ENCODE results near the gene ELOVL5.

Gene ELOVL5

DNA sequence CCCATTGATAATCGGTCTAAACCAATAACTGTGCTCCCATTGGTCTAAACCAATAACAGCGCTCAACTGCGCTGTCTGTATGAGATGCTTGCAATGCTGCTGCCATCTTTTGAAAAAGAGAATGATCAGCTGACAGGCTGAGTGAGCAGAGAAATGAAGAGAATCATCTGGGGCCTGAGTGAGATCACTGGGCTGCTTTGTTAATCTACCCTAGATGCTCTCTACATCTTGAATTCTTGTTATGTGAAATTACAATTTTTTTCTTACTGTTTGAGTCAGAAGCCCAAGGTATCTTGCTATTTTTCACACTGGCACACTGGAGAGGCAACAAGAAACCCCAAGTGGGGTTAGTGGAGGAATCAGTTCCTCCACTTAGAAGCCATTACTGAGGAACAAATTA, 108.6 kb downstream of the ELOVL5 start:
- TF ChIP-seq, protein P1, sequence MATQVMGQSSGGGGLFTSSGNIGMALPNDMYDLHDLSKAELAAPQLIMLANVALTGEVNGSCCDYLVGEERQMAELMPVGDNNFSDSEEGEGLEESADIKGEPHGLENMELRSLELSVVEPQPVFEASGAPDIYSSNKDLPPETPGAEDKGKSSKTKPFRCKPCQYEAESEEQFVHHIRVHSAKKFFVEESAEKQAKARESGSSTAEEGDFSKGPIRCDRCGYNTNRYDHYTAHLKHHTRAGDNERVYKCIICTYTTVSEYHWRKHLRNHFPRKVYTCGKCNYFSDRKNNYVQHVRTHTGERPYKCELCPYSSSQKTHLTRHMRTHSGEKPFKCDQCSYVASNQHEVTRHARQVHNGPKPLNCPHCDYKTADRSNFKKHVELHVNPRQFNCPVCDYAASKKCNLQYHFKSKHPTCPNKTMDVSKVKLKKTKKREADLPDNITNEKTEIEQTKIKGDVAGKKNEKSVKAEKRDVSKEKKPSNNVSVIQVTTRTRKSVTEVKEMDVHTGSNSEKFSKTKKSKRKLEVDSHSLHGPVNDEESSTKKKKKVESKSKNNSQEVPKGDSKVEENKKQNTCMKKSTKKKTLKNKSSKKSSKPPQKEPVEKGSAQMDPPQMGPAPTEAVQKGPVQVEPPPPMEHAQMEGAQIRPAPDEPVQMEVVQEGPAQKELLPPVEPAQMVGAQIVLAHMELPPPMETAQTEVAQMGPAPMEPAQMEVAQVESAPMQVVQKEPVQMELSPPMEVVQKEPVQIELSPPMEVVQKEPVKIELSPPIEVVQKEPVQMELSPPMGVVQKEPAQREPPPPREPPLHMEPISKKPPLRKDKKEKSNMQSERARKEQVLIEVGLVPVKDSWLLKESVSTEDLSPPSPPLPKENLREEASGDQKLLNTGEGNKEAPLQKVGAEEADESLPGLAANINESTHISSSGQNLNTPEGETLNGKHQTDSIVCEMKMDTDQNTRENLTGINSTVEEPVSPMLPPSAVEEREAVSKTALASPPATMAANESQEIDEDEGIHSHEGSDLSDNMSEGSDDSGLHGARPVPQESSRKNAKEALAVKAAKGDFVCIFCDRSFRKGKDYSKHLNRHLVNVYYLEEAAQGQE (IDR thresholded peaks at IDR 0.05; ENCODE audit: insufficient read depth in 1 of 2, low read depth in 2 of 2, low read length in 2 of 2): no peak
- TF ChIP-seq TAF1 (IDR thresholded peaks at IDR 0.05; ENCODE audit: borderline replicate concordance, insufficient read depth, low read length) (no peak), FOXP2 (optimal IDR thresholded peaks at IDR 0.05; ENCODE audit: borderline replicate concordance, extremely low read depth, extremely low read length, insufficient read depth) (no peak), POLR2AphosphoS5 (IDR thresholded peaks at IDR 0.05; ENCODE audit: low read depth, low read length) (no peak), SIN3A (IDR thresholded peaks at IDR 0.05; ENCODE audit: borderline replicate concordance, insufficient read depth, low read length) (no peak)

DNA sequence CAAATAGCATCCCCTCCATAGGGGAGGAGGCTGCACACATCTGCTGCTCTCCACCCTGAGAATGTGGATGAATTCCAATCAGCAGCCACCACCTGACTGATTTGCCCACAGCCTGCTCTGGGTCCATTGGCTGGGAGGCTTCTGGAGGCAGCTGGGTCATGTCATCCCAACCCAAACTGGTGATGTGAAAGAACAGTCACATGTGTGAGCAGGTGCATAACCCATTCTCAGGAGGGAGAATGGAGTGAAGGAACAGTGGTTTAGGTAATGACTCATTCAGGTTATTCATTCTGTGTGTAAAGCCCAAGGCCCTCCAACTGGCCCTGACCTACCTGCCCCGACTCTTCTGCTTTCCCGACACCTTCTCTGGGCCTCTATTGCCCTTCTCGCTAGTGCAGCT, 109.2 kb downstream of the ELOVL5 start:
- TF ChIP-seq, protein P1 (IDR thresholded peaks at IDR 0.05; ENCODE audit: insufficient read depth in 1 of 2, low read depth in 2 of 2, low read length in 2 of 2): no peak
- TF ChIP-seq SIN3A (IDR thresholded peaks at IDR 0.05; ENCODE audit: borderline replicate concordance, insufficient read depth, low read length): no peak
- no peak for TF ChIP-seq FOXP2 (optimal IDR thresholded peaks at IDR 0.05; ENCODE audit: borderline replicate concordance, extremely low read depth, extremely low read length, insufficient read depth)
- TF ChIP-seq TAF1 (IDR thresholded peaks at IDR 0.05; ENCODE audit: borderline replicate concordance, insufficient read depth, low read length): no peak
- TF ChIP-seq POLR2AphosphoS5 (IDR thresholded peaks at IDR 0.05; ENCODE audit: low read depth, low read length): no peak

DNA sequence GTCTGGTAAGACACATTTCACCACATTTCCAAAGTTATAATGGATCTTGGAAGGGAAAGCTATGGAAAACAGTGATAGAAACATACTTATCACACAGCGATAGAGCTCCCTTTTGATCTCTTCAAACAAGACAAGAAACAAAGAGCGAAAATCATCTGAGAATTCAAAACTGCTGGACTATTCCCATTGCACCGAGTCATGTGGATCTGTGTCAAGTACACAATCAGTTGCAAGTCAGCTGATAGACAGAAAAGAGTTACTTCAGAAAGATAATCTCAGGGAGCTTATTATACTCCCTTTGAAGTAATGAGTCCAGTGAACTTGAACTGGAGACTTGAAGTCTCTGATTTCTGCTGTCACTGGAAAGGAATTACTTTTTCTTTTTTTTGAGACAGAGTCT, 110.4 kb downstream of the ELOVL5 start:
- no peak for TF ChIP-seq SIN3A (IDR thresholded peaks at IDR 0.05; ENCODE audit: borderline replicate concordance, insufficient read depth, low read length)
- TF ChIP-seq, protein P1 (IDR thresholded peaks at IDR 0.05; ENCODE audit: insufficient read depth in 1 of 2, low read depth in 2 of 2, low read length in 2 of 2): no peak
- no peak for TF ChIP-seq TAF1 (IDR thresholded peaks at IDR 0.05; ENCODE audit: borderline replicate concordance, insufficient read depth, low read length)
- no peak for TF ChIP-seq FOXP2 (optimal IDR thresholded peaks at IDR 0.05; ENCODE audit: borderline replicate concordance, extremely low read depth, extremely low read length, insufficient read depth)
- TF ChIP-seq POLR2AphosphoS5 (IDR thresholded peaks at IDR 0.05; ENCODE audit: low read depth, low read length): no peak

DNA sequence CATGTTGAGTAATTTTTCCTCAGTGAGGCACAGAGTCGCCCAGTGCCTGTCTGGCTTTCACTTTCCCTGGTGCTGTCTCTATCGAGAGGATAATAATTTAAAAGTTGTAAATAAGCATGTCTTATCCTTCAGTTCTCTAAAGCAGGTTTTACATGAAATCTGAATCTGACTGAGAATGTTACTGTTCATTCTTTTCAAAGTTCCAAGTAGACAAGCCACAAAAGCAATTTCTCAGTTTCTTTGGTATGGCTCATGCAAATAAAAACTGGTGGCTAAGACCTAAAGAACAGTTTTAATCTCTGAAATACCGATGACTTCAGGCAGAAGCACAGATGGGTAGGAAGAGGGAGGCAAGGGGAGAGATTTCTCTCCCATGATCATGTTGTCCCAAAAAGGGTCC, 112.5 kb downstream of the ELOVL5 start:
- TF ChIP-seq, protein P1 (IDR thresholded peaks at IDR 0.05; ENCODE audit: insufficient read depth in 1 of 2, low read depth in 2 of 2, low read length in 2 of 2): no peak
- TF ChIP-seq POLR2AphosphoS5 (IDR thresholded peaks at IDR 0.05; ENCODE audit: low read depth, low read length) (no peak), FOXP2 (optimal IDR thresholded peaks at IDR 0.05; ENCODE audit: borderline replicate concordance, extremely low read depth, extremely low read length, insufficient read depth) (no peak), TAF1 (IDR thresholded peaks at IDR 0.05; ENCODE audit: borderline replicate concordance, insufficient read depth, low read length) (no peak), SIN3A (IDR thresholded peaks at IDR 0.05; ENCODE audit: borderline replicate concordance, insufficient read depth, low read length) (no peak)

DNA sequence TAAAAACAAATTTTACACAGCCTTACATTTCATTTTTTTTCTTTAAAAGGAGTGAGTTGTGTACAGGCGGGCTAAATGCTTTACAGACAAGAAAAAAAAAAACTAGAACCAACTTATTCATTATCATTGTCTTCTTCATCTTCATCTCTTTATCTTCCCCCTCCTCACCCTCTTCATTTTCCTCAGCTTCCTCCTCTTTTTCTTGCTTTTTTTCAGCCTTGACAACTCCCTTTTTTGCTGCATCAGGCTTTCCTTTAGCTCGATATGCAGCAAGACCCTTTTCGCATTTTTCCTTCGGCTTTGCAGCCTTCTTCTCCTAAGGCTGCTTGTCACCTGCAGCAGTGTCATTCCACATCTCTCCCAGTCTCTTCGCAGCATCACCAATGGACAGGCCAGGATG, 113.2 kb downstream of the ELOVL5 start:
- TF ChIP-seq POLR2AphosphoS5 (IDR thresholded peaks at IDR 0.05; ENCODE audit: low read depth, low read length): no peak
- TF ChIP-seq, protein P1 (IDR thresholded peaks at IDR 0.05; ENCODE audit: insufficient read depth in 1 of 2, low read depth in 2 of 2, low read length in 2 of 2): no peak
- no peak for TF ChIP-seq SIN3A (IDR thresholded peaks at IDR 0.05; ENCODE audit: borderline replicate concordance, insufficient read depth, low read length)
- no peak for TF ChIP-seq FOXP2 (optimal IDR thresholded peaks at IDR 0.05; ENCODE audit: borderline replicate concordance, extremely low read depth, extremely low read length, insufficient read depth)
- TF ChIP-seq TAF1 (IDR thresholded peaks at IDR 0.05; ENCODE audit: borderline replicate concordance, insufficient read depth, low read length): no peak
